Activated effector memory CD4-positive, alpha-beta T cell treated with anti-CD3 and anti-CD28 coated beads, Interleukin-2, amount 50 U/mL, for 16 hours (primary cell): ENCODE data around the gene PRRT4.

Experiments used
- DNase-seq: peaks from one replicate; pipeline ENCODE4 v3.0.0-alpha.2; 2020

The PRRT4 gene

DNA sequence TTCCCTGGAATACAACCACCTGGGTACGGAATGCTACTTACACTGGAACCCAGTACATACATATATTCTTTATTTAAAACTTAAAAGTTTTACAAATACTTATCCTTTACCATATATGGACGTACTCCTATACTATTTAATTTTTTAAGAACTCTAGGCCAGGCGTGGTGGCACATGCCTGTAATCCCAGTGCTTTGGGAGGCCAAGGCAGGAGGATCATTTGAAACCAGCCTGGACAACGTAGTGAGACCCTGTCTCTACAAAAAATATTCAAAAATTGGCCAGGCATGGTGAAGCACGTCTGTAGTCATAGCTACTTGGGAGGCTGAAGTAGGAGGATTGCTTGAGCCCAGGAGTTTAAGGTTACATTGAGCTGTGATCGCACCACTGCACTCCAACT, 19.8 kb downstream of the PRRT4 start:
- no peak for DNase-seq

DNA sequence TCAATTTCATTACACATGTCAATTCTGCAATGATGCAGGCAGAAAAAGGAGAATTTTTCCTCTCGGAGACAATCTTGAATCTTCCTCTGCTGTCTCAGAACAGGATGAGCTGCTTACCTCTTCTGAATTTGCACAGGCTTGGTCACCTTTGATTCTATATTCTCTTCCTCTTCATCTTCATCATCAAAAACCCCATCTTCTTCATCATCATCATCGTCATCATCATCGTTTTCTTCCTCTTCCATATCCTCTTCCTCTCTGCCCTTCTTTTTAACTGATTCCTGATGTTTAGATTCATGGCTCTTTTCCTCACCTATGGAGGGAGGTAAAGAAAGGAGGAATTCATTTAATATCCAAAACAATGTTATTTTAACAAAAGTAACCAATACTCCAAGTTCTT, 25.8 kb downstream of the PRRT4 start:
- DNase-seq = no peak

DNA sequence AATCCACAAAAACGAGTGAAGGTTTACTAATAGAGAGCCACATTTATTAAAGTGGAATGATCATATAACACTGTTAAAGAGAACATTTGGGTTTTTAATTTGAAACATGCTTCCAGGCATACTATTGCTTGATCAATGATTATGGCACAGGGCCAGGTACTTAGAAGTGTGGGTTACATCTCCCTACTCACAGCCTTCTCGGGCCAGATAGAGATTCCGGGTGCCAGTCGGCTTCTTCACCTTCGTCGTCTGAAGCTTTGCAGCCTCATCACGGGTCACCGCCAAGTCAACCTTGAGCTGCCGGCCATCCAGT, 37.2 kb downstream of the PRRT4 start:
- DNase-seq = no peak

DNA sequence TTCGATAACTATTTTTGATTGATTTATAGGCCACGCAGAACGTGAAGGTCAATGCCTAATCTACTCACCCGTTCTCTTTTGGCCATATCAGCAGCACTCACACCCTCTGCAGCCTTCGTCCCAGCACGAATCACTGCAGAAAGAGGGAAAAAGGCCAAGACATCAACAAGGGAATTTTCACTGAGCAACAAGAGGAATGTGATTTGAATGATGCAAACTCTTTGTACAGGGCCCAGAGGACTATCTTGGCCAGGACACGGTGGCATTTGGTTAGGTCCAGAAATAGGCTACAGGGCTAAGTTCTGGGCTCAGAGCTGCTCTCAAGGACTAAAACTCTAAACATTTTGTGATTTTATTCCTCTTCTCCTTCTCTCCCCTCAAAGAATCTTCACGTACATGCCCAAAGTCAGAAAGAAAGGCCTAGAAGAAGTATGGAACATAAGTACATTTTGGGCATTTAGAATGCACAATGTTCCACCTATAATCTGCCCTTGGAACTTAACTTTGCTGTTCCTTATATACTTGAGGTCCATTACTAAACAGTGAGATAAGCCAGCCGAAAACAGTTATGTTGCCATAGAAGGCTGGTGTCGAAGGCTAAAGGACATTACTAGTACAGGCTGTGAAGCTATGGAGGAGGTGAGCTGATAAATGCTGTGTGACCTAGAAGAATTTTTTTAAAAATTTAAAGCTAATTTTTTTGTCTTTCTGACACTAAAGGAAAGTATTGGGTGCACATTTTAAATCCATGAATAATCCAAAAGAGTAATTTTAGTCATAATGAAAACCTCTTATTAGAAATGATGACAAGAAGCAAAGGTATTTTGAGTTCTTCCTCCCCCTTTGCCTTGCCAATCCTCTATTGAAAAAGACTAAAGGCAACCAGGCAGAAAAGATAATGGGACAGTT, 37.8 kb downstream of the PRRT4 start:
- no peak for DNase-seq

DNA sequence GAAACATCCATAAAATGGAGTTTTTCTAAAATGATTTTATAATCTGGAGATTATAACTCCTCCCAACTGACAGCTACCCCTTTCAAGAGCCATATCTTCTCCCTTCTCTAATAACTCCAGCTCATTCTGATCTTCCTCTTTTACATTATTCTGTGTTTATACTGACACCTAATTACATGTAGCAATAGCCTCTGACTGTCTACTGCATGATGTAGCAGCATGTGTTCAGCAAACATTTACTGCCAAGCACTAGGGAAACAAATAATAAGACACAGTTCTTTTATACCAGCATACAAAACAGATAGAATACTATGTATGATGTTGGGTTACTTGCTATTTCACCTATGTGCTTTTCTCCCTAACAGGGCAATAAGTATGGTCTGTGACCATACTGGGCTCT, 38.5 kb downstream of the PRRT4 start:
- DNase-seq = no peak

DNA sequence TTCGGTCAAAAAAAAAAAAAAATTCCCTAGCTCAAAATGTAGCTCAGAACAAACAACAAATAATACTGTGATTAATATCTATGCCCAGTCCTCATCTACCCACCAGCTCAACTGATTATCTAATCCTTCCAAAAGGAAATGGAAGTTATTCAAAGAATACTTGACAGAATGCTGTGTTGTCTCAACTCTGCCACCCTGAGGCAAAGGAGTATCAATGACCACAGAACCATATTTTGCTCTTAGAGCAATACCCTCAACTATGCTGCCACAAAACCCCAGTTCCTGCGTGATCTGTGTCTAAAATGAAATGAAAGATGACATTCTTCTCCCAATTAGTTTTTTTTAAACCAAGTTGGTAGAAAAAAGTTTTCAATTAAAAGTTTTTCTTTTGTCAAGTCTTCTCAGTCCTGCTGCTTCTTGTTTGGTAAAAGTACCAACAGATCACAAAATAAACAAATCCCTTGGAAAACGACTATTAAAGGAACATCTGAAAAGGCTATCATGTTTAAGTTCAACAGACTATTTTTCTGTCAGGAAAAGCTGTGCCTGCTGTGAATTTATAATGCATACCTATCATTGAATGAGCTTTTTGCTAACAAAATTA, 39.3 kb downstream of the PRRT4 start:
- no peak for DNase-seq

DNA sequence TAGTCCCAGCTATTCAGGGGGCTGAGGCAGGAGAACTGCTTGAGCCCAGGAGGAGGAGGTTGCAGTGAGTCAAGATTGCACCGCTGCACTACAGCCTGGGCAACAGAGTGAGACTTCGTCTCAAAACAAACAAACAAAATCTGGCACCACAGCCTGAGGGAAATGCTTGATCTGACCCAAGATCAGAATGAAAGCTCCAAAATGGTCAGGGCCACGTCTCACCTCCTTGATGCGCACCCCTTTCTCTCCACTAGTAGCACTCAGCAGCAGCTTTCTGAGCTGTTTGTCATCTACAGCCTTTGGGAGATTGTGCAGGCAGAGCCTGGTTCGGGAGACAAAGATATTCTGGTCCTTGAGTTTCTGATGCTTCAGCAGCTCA, 40.5 kb downstream of the PRRT4 start:
- no peak for DNase-seq

DNA sequence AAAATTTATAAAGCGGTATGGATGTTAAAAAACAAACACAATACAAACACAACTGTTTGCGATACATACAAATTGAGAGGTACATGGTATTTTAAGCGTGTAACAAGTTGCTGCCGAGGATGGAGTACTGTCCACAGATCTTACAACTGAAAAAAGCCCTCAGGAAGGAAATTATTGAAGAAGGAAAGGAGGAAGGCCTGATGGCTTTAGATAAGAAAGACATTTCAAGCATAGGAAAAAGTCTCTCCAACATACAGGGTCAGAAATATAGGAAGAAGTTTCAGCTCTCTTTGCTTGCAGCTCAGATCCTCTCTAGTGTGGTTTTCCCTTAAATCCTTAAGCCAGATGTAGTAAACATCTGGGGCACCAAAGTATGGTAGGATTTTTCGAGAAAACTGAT, 42.8 kb downstream of the PRRT4 start:
- DNase-seq = no peak

DNA sequence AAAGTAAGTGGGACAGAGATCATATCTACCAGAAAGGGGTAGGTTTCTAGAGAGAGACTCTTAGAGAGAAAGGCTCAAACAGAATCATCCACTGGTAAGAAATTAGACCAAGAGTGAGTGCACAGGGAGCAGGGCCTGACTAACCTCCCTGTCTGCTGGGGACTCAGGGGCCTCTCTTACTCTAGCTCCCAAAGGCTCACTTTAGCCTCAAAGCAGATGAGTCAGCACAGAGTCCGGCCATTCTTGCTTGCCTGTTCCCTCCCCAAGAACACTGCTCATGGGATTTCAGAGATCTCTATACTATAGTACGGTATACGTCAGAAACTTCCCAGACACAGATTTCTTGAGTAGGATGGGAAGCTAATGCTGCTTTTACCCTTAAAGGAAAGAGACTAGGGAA, 50.5 kb downstream of the PRRT4 start:
- no peak for DNase-seq

DNA sequence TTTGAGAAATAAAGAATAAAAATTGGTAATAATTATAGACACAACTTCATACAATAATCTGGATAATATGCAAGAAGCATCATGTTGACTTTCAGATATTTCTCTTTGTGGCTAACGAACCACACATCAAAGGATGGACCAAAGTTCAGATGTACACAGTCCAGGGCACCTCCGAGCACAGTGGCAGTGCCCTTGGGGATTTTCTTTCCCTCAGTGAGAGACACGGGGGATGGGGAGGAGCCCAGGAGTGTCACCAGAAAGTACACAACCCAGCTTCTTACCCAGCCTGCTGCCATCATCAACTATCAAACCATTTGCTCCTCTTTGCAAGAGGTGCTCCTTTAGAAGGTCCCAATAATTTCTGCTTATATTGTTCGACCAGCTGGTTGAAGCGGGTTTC, 51.0 kb downstream of the PRRT4 start:
- DNase-seq = no peak

DNA sequence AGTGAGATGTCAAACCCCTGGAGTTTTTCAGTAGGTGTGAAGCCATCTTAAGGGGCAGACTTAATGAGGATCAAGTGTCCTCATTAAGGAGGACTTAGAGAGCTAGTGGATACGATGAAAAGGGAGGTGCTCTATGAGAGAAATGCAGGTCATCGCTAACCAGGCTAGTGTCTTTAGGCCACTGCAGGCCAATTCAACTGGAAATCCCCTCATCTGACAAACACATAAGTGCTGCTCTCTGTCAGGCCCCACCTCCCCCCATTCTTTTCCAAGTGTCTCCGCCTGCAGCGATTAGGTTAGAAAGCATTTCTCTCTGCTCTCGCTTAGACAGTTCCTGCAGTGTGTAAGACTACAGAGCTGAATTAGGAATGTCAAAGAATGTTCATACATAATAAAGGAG, 51.5 kb downstream of the PRRT4 start:
- no peak for DNase-seq

DNA sequence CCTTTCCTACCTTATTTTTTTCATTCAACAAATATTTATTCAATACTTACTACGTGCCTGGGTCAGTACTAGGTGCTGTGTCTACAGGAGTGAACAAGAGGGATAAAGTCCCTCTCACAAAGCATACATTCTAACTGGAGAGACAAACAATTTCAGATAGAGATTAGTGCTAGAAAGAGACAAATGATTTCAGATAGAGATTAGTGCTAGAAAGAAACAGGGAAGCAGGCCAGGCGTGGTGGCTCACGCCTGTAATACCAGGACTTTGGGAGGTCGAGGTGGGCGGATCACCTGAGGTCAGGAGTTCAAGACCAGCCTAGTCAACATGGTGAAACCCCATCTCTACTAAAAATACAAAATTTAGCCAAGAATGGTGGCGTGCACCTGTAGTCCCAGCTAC, 52.4 kb downstream of the PRRT4 start:
- no peak for DNase-seq

DNA sequence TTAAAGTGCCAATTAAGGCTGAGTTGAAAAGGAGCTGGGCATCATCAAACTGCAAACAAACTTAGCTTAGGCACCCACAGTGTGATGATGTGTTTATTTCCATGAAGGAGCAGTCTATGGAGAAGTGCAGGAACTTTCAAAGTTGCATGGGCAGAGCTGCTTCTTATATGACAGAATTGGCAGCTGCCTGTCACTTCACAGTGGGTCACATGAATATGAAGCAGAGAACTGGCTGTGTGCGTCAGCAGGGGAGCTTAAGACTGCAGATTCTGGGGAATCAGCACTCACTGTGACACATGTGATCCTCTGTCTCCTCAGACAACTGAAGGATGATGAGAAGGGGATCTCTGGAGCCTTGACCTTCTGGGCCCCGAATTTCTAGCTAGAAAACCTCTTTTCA, 54.4 kb downstream of the PRRT4 start:
- no peak for DNase-seq

DNA sequence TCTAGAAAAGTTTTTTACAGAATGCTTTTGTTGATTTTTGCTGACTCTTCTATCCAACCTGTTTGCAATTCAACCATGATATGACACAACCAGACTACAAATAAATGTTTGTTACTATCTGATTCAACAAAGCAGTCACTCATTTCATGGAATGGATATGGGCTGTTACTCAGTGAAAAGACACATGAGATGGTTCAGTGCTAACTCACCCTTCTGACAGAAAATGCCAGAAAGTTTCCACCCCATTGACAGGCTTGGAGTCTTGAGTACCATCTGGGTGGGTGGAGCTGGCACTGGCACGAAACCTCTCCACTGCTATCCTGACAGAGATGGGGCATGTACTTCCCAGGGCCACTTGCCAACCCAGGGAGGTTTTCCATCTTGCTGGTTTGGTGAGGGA, 57.3 kb downstream of the PRRT4 start:
- DNase-seq = no peak

DNA sequence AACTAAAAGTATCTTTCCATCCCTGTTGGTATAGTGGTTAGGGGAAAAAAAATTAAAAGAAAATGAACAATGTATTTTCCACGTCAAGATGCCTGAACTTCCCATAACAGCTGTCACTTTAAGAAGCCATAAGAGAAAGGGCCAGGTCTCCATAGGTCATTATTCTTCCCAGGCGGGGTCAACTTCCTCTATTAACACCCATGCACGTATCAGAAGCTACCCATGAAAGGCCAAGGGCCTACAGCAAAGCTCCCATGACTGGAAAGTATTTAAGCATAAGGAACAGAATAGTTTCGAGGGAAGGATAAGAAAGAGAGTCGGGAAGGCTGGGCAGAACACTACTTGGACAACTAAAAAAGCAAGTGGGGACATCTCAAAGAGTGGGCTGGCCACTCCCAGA, 57.8 kb downstream of the PRRT4 start:
- no peak for DNase-seq

DNA sequence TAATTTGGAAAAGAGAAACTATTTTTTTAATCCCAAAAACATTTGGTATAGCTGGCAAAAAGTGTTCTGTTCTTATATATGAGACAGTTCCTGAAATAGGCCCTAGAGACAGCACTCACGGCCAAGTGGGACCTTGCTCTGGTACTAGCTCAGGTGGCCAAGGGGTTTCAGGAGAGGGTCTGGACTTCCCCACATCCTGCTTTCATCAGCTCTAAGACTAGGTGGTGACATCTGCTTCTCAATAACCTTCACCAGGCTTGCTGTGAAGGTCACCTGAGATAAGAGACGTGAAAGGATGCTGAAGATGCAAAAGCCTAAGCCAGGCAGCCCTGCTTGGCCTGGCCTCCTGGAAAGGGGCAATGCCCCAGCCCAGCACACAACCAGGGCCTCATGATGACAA, 58.4 kb downstream of the PRRT4 start:
- no peak for DNase-seq

DNA sequence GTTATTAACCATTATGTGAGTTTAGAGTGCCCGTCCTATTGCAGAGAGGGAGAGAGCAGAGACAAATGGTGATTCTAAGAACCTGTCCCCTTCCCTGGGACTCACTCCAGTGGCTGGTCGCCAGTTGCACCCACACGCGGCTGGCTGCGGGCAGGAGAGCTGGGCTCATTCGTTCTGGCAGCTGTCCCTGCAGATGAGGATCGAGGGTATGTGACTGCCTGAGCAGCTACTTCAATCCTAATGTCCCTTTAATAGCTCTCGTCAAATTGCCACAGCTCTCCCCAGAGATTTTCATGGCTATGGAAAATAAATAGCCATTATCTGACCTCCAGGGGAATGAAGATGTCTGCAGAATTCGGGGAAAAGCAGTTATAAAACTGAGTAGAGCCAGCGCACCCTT, 59.4 kb downstream of the PRRT4 start:
- no peak for DNase-seq
